ENCODE data around the gene REST. TPM values are rescaled to one million over a fixed set of nuclear protein-coding genes. Genes with fewer than 3 reads are reported as not detected.

REST gene
- total and polyA plus RNA-seq, 9 of the 15 experiments (the other 6 are each of a cell fraction or from before 2014, with no cell fraction given), result 2.9 to 24.0 (median 19.2) TPM

DNA sequence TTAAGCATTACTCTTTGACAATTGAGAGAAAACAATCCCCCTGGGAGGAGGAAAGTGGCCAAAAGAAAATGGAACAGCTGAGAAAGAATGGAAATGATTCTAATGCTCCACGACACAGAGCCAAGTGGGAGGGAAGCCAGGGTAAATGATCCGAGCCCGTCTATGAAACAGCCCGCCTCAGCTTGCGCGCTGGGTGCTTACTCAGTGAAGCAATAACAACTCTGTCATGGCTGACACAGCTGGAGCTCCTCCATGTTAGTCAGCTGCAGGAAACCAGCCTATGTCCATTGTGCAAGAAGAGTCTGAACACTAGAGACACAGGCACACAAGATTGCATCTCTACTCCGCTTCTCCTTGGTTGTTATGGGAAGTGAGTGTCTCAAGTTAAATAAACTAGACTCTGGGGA lies 50.4 kb downstream of the REST start (continued):
- TF ChIP-seq MTA2 (IDR thresholded peaks at IDR 0.05; ENCODE audit: low read depth), result no peak
- TF ChIP-seq, protein P1, sequence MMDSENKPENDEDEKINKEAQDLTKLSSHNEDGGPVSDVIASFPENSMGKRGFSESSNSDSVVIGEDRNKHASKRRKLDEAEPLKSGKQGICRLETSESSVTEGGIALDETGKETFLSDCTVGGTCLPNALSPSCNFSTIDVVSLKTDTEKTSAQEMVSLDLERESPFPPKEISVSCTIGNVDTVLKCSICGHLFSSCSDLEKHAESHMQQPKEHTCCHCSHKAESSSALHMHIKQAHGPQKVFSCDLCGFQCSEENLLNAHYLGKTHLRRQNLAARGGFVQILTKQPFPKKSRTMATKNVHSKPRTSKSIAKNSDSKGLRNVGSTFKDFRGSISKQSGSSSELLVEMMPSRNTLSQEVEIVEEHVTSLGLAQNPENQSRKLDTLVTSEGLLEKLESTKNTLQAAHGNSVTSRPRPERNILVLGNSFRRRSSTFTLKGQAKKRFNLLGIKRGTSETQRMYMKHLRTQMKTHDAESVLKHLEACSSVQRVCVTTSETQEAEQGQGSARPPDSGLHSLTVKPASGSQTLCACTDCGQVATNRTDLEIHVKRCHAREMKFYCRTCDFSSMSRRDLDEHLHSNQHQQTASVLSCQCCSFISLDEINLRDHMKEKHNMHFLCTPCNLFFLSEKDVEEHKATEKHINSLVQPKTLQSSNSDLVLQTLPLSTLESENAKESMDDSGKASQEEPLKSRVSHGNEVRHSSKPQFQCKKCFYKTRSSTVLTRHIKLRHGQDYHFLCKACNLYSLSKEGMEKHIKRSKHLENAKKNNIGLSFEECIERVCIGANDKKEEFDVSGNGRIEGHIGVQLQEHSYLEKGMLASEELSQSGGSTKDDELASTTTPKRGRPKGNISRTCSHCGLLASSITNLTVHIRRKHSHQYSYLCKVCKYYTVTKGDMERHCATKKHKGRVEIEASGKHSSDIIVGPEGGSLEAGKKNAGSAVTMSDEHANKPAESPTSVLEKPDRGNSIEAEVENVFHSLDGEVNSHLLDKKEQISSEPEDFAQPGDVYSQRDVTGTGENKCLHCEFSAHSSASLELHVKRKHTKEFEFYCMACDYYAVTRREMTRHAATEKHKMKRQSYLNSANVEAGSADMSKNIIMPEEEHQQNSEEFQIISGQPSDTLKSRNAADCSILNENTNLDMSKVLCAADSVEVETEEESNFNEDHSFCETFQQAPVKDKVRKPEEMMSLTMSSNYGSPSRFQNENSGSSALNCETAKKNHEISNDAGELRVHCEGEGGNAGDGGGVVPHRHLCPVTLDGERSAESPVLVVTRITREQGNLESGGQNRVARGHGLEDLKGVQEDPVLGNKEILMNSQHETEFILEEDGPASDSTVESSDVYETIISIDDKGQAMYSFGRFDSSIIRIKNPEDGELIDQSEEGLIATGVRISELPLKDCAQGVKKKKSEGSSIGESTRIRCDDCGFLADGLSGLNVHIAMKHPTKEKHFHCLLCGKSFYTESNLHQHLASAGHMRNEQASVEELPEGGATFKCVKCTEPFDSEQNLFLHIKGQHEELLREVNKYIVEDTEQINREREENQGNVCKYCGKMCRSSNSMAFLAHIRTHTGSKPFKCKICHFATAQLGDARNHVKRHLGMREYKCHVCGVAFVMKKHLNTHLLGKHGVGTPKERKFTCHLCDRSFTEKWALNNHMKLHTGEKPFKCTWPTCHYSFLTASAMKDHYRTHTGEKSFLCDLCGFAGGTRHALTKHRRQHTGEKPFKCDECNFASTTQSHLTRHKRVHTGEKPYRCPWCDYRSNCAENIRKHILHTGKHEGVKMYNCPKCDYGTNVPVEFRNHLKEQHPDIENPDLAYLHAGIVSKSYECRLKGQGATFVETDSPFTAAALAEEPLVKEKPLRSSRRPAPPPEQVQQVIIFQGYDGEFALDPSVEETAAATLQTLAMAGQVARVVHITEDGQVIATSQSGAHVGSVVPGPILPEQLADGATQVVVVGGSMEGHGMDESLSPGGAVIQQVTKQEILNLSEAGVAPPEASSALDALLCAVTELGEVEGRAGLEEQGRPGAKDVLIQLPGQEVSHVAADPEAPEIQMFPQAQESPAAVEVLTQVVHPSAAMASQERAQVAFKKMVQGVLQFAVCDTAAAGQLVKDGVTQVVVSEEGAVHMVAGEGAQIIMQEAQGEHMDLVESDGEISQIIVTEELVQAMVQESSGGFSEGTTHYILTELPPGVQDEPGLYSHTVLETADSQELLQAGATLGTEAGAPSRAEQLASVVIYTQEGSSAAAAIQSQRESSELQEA (IDR thresholded peaks at IDR 0.05; ENCODE audit: low read depth), result no peak
- TF ChIP-seq, protein P2, sequence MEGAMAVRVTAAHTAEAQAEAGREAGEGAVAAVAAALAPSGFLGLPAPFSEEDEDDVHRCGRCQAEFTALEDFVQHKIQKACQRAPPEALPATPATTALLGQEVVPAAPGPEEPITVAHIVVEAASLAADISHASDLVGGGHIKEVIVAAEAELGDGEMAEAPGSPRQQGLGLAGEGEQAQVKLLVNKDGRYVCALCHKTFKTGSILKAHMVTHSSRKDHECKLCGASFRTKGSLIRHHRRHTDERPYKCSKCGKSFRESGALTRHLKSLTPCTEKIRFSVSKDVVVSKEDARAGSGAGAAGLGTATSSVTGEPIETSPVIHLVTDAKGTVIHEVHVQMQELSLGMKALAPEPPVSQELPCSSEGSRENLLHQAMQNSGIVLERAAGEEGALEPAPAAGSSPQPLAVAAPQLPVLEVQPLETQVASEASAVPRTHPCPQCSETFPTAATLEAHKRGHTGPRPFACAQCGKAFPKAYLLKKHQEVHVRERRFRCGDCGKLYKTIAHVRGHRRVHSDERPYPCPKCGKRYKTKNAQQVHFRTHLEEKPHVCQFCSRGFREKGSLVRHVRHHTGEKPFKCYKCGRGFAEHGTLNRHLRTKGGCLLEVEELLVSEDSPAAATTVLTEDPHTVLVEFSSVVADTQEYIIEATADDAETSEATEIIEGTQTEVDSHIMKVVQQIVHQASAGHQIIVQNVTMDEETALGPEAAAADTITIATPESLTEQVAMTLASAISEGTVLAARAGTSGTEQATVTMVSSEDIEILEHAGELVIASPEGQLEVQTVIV (CRISPR knock-in tag; IDR thresholded peaks at IDR 0.05; ENCODE audit: borderline replicate concordance), result no peak
- peak; percentile 56; the same call in 1 of the 2 replicates for TF ChIP-seq MYNN (IDR thresholded peaks at IDR 0.05)
- no peak for TF ChIP-seq MYNN (CRISPR knock-in tag; IDR thresholded peaks at IDR 0.05)
- TF ChIP-seq HMGN3 (IDR thresholded peaks at IDR 0.05; ENCODE audit: borderline replicate concordance, extremely low read depth, insufficient read length, low read depth, low read length), result no peak
- no peak for TF ChIP-seq GATAD2B (IDR thresholded peaks at IDR 0.05; ENCODE audit: borderline replicate concordance)
- TF ChIP-seq NFATC3 (IDR thresholded peaks at IDR 0.05), result no peak
- TF ChIP-seq ZNF354B (CRISPR knock-in tag; IDR thresholded peaks at IDR 0.05), result no peak
- TF ChIP-seq ZC3H8 (IDR thresholded peaks at IDR 0.05), result no peak
- no peak for TF ChIP-seq ZSCAN32 (CRISPR knock-in tag; IDR thresholded peaks at IDR 0.05)
- TF ChIP-seq KHSRP (IDR thresholded peaks at IDR 0.05), result no peak
- no peak for TF ChIP-seq PRPF4 (IDR thresholded peaks at IDR 0.05; ENCODE audit: insufficient read depth, low read depth, low read length, poor library complexity, severe bottlenecking)
- TF ChIP-seq ZNF644 (tag; IDR thresholded peaks at IDR 0.05; ENCODE audit: low read depth), result no peak
- no peak for TF ChIP-seq MYBL2 (IDR thresholded peaks at IDR 0.05; ENCODE audit: low read depth)
- TF ChIP-seq MYBL2 (CRISPR knock-in tag; IDR thresholded peaks at IDR 0.05; ENCODE audit: borderline replicate concordance), result no peak
- TF ChIP-seq, protein P3, sequence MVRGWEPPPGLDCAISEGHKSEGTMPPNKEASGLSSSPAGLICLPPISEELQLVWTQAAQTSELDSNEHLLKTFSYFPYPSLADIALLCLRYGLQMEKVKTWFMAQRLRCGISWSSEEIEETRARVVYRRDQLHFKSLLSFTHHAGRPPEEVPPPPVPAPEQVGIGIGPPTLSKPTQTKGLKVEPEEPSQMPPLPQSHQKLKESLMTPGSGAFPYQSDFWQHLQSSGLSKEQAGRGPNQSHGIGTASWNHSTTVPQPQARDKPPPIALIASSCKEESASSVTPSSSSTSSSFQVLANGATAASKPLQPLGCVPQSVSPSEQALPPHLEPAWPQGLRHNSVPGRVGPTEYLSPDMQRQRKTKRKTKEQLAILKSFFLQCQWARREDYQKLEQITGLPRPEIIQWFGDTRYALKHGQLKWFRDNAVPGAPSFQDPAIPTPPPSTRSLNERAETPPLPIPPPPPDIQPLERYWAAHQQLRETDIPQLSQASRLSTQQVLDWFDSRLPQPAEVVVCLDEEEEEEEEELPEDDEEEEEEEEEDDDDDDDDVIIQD (CRISPR knock-in tag; IDR thresholded peaks at IDR 0.05), result no peak
- TF ChIP-seq FOSL1 (tag; conservative IDR thresholded peaks at IDR 0.05), result 0 out of 2 replicates have a peak, but pooled peaks have one; percentile 41
- TF ChIP-seq HDAC1 (IDR thresholded peaks at IDR 0.05), result no peak

Measured in K562 (cell line).